Activated naive CD4-positive, alpha-beta T cell treated with anti-CD3 and anti-CD28 coated beads, Interleukin-2, amount 50 U/mL, for 24 hours (primary cell): ENCODE results near the gene GALM.
"Not testable (repeated sequence)": the region's sequence is repeated elsewhere in the genome, so short reads cannot be mapped to it uniquely, and the experiment has no call there.

Experiments
- H3K27ac Mint-ChIP-seq: one replicate; pipeline ENCODE4 v1.8.0; 2021; ENCODE audit warnings: mild to moderate bottlenecking, mixed read lengths
- H3K27me3 Mint-ChIP-seq: one replicate; pipeline ENCODE4 v1.8.0; 2021; ENCODE audit warnings: mixed read lengths
- H3K36me3 Mint-ChIP-seq: one replicate; pipeline ENCODE4 v1.8.0; 2021; ENCODE audit warnings: mixed read lengths
- H3K4me1 Mint-ChIP-seq: one replicate; pipeline ENCODE4 v1.8.0; 2021; ENCODE audit warnings: mixed read lengths
- H3K4me3 Mint-ChIP-seq: one replicate; pipeline ENCODE4 v1.8.0; 2021; ENCODE audit warnings: mild to moderate bottlenecking, mixed read lengths
- H3K9me3 Mint-ChIP-seq: one replicate; pipeline ENCODE4 v1.8.0; 2021; ENCODE audit warnings: mixed read lengths

Gene GALM

DNA sequence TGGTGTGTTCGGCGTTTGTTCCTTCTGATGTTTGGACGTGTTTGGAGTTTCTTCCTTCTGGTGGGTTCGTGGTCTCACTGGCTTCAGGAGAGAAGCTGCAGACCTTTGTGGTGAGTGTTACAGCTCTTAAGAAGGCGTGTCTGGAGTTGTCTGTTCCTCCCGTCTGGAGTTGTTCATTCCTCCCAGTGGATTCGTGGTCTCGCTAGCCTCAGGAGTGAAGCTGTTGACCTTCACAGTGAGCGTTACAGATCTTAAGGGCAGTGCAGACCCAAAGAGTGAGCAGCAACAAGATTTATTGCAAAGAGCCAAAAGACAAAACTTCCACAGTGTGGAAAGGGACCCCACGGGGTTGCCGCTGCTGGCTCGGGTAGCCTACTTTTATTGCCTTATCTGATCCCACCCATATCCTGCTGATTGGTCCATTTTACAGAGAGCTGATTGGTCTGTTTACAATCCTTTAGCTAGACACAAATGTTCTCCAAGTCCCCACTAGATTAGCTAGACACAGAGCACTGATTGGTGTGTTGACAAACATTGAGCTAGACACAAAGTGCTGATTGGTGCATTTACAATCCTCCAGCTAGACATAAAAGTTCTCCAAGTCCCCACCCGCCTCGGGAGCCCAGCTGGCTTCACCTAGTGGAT is 23.4 kb upstream of the GALM start:
- H3K4me3 Mint-ChIP-seq, H3K27me3 Mint-ChIP-seq, H3K9me3 Mint-ChIP-seq, H3K27ac Mint-ChIP-seq, H3K36me3 Mint-ChIP-seq: not testable (repeated sequence)
- H3K4me1 Mint-ChIP-seq = peaks cover 12% of the 10 kb centered on the region

DNA sequence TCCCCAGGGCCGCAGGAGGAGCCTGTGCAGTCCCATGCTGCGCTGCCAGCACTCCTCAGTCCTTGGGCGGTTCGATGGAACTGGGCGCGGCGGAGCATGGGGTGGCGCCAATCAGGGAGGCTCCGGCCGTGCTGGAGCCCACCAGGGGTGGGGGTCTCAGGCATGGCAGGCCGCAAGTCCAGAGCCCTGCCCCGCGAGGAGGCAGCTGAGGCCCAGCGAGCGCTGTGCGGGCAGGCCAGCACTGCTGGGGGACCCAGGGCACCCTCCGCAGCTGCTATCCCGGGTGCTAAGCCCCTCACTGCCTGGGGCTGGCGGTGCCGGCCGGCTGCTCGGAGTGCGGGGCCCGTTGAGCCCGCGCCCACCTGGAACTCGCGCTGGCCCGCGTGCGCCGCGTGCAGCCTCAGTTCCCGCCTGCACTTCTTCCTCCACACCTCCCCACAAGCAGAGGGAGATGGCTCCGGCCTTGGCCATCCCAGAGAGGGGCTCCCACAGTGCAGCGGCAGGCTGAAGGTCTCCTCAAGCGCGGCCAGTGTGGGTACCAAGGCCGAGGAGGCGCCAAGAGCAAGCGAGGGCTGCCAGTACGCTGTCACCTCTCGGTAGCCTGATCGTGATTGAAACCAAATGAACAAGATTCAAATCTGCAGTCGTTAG is 22.8 kb upstream of the GALM start:
- Mint-ChIP-seq H3K9me3 (no peaks in the 10 kb centered on the region), H3K27me3 (no peaks in the 10 kb centered on the region), H3K4me1 (peaks cover 18% of the 10 kb centered on the region), H3K36me3 (no peaks in the 10 kb centered on the region), H3K27ac (no peak overlapping the region), H3K4me3 (no peak overlapping the region)

DNA sequence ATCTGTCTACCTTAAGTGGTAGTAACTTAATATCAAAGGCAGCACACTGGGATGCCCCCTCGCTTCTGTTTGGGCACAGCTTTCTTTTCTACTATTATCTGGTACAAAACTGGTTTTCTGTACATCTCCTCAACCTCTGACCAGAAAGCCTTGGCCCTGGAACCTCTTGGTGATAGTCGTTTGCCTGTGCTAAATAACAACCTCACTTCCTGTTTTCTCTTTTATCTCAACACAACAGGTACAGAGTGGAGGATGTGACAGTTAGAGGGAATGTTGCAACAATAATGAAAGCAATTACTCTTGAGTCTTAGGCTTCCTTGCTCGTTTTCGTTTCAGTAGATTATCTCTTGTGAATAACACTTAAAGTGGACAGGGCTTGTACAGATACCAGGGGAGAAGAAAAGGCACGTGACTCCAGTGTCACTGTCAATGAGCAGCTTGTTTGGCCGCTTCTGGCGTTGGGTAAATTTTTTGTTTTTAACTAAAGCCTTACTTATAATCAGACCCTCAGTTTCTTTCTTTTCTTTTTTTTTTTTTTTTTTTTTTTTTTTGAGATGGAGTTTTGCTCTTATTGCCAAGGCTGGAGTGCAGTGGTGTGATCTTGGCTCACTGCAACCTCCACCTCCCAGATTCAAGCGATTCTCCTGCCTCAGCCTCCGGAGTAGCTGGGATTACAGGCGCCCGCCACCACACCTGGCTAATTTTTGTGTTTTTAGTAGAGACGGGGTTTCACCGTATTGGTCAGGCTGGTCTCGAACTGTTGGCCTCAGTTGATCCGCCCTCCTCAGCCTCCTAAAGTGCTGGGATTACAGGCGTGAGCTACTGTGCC is 22.0 kb upstream of the GALM start:
- not testable (repeated sequence) for H3K27me3 Mint-ChIP-seq, H3K9me3 Mint-ChIP-seq, H3K36me3 Mint-ChIP-seq
- Mint-ChIP-seq H3K4me3 (peak overlapping the region; percentile 20), H3K4me1 (peaks cover 21% of the 10 kb centered on the region), H3K27ac (peak overlapping the region; percentile 71)

DNA sequence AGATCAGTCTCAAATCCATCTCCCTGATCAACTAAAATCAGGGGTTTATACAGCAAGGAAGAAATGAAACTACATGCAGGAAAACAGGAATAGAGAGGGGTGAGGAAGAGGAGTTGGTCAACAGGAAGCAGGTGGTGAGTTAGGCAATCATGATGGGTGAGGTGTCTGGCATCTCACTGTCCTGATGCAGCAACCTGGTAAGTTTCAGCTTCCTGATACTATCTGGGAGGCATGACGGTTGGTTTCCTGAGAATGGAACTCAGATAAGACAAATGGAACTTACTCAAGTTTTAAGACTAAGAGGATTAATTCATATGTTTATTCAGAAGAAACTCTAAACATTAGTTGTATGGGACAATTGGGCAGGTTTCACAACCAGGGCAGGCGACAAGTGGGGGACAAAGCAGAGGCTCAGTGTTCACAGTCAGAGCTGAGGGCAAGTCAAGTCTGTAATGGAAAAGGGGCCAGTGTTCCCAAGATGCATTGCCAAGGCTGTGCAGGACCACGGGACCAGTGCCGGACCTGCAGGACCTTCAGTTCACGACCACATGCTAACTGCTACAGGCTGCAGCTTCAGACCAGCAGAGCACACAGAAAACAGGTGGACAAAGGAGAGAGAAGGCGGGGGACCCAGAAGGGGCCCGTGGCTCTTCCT is 17.7 kb upstream of the GALM start:
- no peaks in the 10 kb centered on the region for H3K9me3 Mint-ChIP-seq
- no peaks in the 10 kb centered on the region for H3K36me3 Mint-ChIP-seq
- H3K27me3 Mint-ChIP-seq = no peaks in the 10 kb centered on the region
- no peak overlapping the region for H3K4me3 Mint-ChIP-seq
- no peak overlapping the region for H3K27ac Mint-ChIP-seq
- H3K4me1 Mint-ChIP-seq = peaks cover 29% of the 10 kb centered on the region

DNA sequence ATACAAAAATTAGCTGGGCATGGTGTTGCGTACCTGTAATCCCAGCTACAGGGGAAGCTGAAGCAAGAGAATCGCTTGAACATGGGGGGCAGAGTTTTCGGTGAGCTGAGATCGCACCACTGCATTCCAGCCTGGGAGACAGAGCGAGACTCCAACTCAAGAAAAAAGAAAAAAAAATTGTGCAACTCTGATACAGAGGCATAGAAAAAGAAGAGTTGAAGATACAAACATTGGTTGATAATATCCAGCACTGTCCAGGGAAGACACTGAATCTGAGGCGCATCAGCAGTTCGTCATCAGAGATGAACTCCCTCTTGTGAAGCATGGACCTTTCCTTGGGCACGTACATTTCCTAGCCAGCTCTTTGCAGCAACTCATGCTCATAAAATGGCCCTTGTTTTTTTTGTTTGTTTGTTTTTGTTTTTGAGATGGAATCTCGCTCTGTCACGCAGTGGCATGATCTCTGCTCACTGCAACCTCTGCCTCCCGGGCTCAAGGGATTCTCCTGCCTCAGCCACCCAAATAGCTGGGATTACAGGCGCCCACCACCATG is 16.7 kb upstream of the GALM start:
- H3K4me1 Mint-ChIP-seq = peaks cover 34% of the 10 kb centered on the region
- no peaks in the 10 kb centered on the region for H3K27me3 Mint-ChIP-seq
- no peak overlapping the region for H3K27ac Mint-ChIP-seq
- no peak overlapping the region for H3K4me3 Mint-ChIP-seq
- no peaks in the 10 kb centered on the region for H3K9me3 Mint-ChIP-seq
- H3K36me3 Mint-ChIP-seq = no peaks in the 10 kb centered on the region

DNA sequence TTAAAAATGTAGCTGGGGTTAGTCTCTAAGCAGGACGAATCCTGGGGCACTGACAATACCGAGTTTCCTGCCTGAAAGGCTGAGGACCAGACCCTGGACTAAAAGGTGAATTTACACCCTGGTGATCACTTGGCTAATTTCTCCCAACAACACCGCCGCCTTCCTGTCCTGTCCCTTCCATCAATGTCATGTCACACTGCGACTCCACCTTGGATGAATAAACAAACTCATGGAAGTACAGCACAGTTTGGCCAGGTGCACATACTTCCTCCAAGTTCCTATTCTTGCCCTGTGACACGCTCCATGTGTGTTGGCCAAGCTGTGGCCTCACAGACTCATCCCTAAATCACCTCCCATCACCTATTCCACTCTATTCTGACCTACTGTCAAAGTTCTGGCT is 15.9 kb upstream of the GALM start:
- no peak overlapping the region for H3K27ac Mint-ChIP-seq
- peaks cover 35% of the 10 kb centered on the region for H3K4me1 Mint-ChIP-seq
- no peaks in the 10 kb centered on the region for H3K36me3 Mint-ChIP-seq
- no peaks in the 10 kb centered on the region for H3K27me3 Mint-ChIP-seq
- no peak overlapping the region for H3K4me3 Mint-ChIP-seq
- no peaks in the 10 kb centered on the region for H3K9me3 Mint-ChIP-seq

DNA sequence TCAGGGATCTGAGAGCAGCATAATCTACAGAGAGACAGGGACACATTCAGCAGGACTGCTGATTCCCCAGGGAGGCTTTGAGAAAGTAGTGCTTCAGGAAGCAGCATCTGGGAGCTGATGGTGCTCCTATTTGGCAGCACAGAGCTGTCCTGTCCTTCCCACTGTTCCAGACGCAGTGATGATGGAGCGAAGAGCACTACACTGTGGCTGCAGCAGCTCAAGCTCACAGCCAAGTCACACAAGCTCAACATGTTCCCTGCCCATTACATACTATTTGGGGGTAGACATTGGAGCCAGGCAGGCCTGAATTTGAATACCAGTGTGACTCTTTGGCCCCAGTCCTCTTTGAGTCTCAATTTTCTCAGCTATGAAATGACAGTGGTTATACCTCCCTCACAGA is 15.2 kb upstream of the GALM start:
- Mint-ChIP-seq H3K9me3 (no peaks in the 10 kb centered on the region), H3K36me3 (no peaks in the 10 kb centered on the region), H3K4me3 (no peak overlapping the region), H3K27ac (no peak overlapping the region), H3K4me1 (peaks cover 40% of the 10 kb centered on the region), H3K27me3 (no peaks in the 10 kb centered on the region)

DNA sequence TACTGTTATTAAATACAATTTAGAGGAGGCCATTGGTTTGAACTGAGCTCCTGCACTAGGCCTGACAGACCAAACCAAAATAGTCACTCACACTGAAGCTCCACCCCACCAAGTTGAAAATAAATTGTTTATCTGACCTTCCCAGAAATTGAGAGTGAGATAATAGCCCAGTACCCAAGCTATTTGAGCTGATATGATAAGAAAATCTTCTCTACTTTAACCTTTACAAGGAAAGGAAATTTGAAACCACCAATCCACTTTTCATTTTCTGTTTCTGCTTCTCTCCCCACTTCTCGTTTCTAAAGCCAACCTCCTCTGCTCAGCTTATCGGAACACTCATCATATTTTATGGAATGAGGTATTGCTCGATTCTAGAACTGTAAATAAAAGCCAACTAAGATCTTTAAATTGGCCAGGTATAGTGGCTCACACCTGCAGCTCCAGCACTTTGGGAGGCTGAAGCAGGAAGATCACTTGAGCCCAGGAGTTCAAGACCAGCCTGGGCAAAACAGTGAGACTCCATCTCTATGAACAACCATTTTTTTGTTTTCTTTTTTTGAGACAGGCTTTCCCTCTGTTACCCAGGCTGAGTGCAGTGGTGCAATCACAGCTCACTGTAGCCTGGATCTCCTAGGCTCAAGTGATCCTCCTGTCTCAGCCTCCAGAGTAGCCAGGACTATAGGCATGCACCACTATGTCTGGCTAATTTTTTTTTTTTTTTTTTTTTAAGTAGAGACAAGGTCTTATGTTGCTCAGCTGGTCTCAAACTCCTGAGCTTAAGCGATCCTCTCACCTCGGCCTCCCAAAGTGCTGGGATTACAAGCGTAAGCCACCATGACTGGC is 13.3 kb upstream of the GALM start:
- no peaks in the 10 kb centered on the region for H3K9me3 Mint-ChIP-seq
- no peaks in the 10 kb centered on the region for H3K36me3 Mint-ChIP-seq
- peak overlapping the region; percentile 96 for H3K27ac Mint-ChIP-seq
- H3K4me1 Mint-ChIP-seq = peaks cover 39% of the 10 kb centered on the region
- no peaks in the 10 kb centered on the region for H3K27me3 Mint-ChIP-seq
- peak overlapping the region; percentile 57 for H3K4me3 Mint-ChIP-seq

DNA sequence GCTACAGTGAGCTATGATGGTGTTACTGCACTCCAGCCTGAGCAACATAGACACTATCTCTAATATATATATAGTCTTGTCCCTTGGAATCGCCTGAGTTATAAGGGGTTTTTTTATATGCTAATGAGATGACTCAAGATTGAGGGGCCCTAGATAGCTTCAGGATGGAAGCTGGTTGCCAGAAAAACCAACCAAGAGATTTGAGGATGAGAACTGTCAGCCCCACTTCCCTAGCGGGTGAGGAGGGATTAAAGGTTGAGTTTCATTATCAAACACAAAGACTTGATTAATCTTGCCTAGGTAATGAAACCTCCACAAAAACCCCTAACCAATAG is 12.6 kb upstream of the GALM start:
- peak overlapping the region; percentile 68 for H3K4me3 Mint-ChIP-seq
- H3K27ac Mint-ChIP-seq = peak overlapping the region; percentile 96
- H3K9me3 Mint-ChIP-seq = no peaks in the 10 kb centered on the region
- peaks cover 32% of the 10 kb centered on the region for H3K4me1 Mint-ChIP-seq
- no peaks in the 10 kb centered on the region for H3K27me3 Mint-ChIP-seq
- no peaks in the 10 kb centered on the region for H3K36me3 Mint-ChIP-seq

DNA sequence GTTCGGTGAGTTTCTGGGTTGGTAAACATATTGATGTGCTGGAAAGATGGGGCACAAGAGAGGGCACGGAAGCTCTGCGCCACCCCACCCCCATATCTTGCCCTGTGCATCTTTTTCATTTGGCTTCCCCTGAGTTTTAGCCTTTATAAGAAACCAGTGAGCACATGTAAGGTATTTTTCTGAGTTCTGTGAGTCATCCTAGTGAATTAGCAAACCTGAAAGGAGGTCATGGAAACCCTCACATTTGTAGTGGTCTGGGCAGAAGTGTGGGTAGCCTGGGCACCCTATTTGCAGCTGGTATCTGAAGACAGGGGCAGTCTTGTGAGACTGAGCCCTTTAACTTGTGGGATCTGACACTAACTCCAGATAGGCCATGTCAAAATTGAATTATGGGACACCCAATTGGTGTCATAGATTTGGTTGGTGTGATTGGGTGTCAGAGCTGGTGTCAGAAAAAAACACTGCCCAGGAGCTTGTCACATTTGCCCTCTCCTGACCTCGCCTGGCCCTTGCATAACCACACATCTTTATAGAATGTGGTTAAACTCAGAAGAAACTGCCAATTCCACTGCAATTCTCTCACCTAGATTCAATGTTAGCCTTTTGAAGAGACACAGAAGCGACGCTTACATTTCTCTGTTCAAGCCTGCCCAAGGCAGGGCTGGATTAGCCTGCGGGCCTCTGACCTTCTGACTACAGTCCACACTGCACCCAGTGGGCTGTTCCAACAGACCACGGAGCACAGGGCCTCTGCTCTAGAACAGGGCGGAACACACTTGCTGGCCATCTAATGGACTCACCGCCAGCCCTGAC is 12.0 kb upstream of the GALM start:
- no peaks in the 10 kb centered on the region for H3K27me3 Mint-ChIP-seq
- H3K27ac Mint-ChIP-seq = peak overlapping the region; percentile 96
- peaks cover 30% of the 10 kb centered on the region for H3K4me1 Mint-ChIP-seq
- H3K9me3 Mint-ChIP-seq = no peaks in the 10 kb centered on the region
- H3K36me3 Mint-ChIP-seq = no peaks in the 10 kb centered on the region
- peak overlapping the region; percentile 68 for H3K4me3 Mint-ChIP-seq

DNA sequence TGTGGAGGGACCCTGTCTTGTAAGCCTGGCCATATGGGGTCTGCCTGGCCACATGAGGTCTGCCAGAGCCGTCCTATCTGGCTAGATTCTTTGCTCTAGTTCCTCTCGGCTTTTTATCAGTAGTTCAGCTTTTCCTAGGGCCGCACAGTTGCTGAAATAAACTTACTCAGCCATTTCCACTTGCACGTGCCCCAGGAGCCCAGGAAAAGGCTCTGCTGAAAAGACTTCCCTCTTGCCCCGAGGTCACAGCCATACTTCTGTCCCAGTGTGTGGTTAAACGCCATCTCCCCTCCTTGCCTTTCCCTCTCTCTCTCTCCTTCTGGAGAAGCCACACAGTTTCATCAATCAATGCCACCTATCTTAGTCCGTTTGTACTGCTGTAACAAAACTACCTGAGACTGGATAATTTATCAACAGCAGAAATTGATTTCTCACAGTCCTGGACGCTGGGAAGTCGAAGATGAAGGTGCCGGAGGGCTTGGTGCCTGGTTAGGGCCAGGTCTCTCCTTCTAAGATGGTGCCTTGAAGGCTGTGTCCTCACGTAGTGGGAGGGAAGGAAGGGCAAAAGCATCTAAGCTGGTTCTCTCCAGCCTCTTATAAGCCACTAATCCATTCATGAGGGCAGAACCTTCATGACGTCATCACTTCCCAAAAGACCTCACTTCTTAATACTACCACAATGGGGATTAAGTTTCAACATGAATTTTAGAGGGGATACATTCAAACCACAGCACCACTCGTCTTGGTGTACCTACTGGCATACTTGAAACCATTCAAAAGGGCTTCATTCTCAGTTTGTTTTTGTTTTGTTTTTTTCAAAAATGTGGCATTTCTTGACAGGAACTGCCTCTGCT is 11.2 kb upstream of the GALM start:
- Mint-ChIP-seq H3K27me3 (no peaks in the 10 kb centered on the region), H3K9me3 (no peaks in the 10 kb centered on the region), H3K4me3 (peak overlapping the region; percentile 44), H3K27ac (peak overlapping the region; percentile 96), H3K4me1 (peaks cover 30% of the 10 kb centered on the region), H3K36me3 (no peaks in the 10 kb centered on the region)

DNA sequence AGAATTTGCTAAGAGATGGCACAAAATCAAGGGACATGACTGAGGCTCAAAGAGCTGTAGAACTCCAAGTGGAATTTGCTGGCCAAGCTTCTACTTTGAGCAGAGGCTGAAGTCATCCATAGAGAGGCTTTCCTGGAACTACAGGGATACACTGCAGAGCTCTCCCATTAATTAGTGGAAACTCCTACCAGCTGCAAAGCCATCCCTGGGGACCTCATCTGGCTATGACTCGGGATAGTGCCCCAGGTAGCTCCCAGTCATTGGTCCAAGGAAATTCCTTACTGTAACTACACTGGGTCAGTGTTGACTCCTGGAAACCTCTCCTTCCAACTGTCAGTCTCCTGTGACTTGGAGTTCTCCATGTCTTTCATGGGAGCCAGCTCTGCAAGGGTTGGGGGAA is 10.5 kb upstream of the GALM start:
- H3K4me1 Mint-ChIP-seq = peaks cover 30% of the 10 kb centered on the region
- H3K27ac Mint-ChIP-seq = peak overlapping the region; percentile 73
- H3K4me3 Mint-ChIP-seq = no peak overlapping the region
- no peaks in the 10 kb centered on the region for H3K27me3 Mint-ChIP-seq
- no peaks in the 10 kb centered on the region for H3K36me3 Mint-ChIP-seq
- H3K9me3 Mint-ChIP-seq = no peaks in the 10 kb centered on the region

DNA sequence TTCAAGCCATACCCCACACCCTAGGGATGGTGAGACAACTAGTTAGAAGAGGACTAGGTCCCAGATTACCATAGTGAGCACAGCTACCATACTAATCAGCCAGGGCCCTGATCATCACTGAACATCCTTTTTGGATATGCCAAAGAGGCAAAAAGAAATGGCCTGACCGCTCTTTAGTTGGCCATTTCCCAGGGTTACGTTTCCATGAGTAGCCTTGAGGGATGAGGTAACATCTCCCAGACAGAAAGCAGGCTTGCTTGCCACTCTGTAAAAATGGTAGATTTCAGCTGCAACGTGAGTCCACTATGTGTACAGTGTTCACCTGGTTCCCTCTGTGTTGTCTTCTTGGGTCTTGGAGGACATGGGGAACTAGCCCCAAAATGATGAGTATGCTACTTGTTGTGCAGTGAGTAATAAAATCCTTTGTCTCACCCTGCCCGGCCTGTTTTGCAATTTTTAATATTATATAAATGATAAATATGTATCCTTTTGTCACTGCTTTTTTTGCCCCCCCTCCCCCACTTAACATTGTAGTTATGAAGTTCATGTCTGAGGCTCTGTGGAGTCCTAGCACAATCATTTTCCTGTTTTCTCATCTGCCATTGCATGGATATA is 8.9 kb upstream of the GALM start:
- Mint-ChIP-seq H3K4me1 (peaks cover 30% of the 10 kb centered on the region), H3K36me3 (no peaks in the 10 kb centered on the region), H3K27ac (no peak overlapping the region), H3K27me3 (no peaks in the 10 kb centered on the region), H3K4me3 (no peak overlapping the region), H3K9me3 (no peaks in the 10 kb centered on the region)
